Lower lobe of right lung (tissue), 2 donors: ENCODE data around the gene STK11IP. TPM values are rescaled to one million over a fixed set of nuclear protein-coding genes. Genes with fewer than 3 reads are reported as not detected.

ENCODE experiments used
- ATAC-seq, 2 donors: fragments of 200-7000 bp; cut with Tn5 transposase; one replicate each; pipeline ENCODE4 v1.9.1; 2020 to 2022; ENCODE audit warnings: mild to moderate bottlenecking in 2 of 2, moderate library complexity in 2 of 2
- DNase-seq: peaks from one replicate; pipeline ENCODE4 v3.0.0-alpha.2; 2020
- H3K27ac ChIP-seq: fragments of 200-600 bp; one replicate; pipeline ENCODE4 v1.8.0; 2022
- H3K27me3 ChIP-seq: fragments of 200-600 bp; one replicate; pipeline ENCODE4 v1.8.0; 2022; ENCODE audit warnings: low read depth
- H3K36me3 ChIP-seq: fragments of 200-600 bp; one replicate; pipeline ENCODE4 v1.8.0; 2022; ENCODE audit warnings: mild to moderate bottlenecking
- H3K4me1 ChIP-seq: fragments of 200-600 bp; one replicate; pipeline ENCODE4 v1.8.0; 2022
- H3K4me3 ChIP-seq: fragments of 200-600 bp; one replicate; pipeline ENCODE4 v1.8.0; 2022; ENCODE audit warnings: mild to moderate bottlenecking
- H3K9me3 ChIP-seq: fragments of 200-600 bp; one replicate; pipeline ENCODE4 v1.8.0; 2022
- CTCF ChIP-seq: fragments of 200-600 bp; IDR thresholded peaks from one replicate; pipeline ENCODE4 v1.8.0; 2022; ENCODE audit warnings: antibody characterized with exemption, mild to moderate bottlenecking
- intact Hi-C: fragments of 100-400 bp; cut with DNase I; formaldehyde crosslinking; loops from one replicate; pipeline ENCODE4 v1.11.0; 2022
- total RNA-seq: library from RNA; stranded (reverse); fragmentation: NEBNext Ultra II Directional; extraction: Animal tissue kit (Norgen Biotek cat#: 25700); gene quantifications from one replicate; pipeline ENCODE4 v1.2.1, GENCODE V29; 2021
- donor health status: DM: no; HTN: yes; CAD: no; lungs with severe emphysema.

Gene STK11IP
- total RNA-seq, 1 donor from 2014 or later = 31.8 TPM

- no peak for TF ChIP-seq CTCF
- DNase-seq (no peak), ATAC-seq (no peak)
- Histone ChIP-seq H3K27ac (no peak overlapping the region), H3K27me3 (no peaks in the 10 kb centered on the region), H3K4me3 (no peak overlapping the region), H3K9me3 (no peaks in the 10 kb centered on the region), H3K36me3 (peaks cover 71% of the 10 kb centered on the region), H3K4me1 (no peaks in the 10 kb centered on the region)
- intact Hi-C loops = no loop called here
These were observed 15.9 kb downstream of the STK11IP start for GRCh38 chr2:219613461-219614070.

DNA sequence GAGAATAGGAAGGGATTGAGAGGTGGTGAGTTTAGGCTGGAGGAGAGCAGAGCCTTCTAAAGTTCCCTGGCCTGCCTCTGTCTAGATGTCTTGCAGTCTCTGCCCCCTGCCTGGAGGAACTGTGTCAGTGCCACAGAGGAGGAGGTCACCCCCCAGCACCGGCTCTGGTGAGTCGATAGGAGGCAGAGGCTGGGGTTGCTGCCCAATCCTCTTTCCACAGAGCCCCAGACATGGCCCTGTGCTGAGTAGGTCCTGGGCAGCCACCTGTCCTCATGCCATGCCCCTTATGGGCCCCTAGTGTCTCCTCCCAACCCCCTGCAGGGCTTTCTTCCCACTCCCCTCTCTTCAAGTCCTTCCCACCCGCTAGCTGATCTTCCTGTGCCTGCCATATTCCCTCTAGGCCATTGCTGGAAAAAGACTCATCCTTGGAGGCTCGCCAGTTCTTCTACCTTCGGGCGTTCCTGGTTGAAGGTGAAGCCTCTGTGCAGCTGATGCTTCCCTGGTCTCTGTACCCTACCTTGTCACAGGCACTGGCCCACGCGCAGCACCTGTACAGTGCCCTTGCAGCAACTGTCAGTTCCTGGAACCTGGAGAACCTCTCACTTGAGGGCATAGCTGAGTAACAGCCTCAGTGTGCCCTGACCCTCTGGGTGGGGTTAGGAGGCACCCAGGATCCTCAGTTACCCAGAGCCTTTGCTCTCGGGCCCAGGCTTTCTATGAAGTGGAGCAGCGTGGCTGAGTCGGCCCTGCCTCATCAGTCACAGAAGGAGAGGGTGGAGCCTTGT is 16.6 kb downstream of the STK11IP start:
- peaks cover 64% of the 10 kb centered on the region for H3K36me3 ChIP-seq
- H3K4me1 ChIP-seq = no peaks in the 10 kb centered on the region
- TF ChIP-seq CTCF = no peak
- no peaks in the 10 kb centered on the region for H3K9me3 ChIP-seq
- ATAC-seq (no peak), DNase-seq (no peak)
- no peaks in the 10 kb centered on the region for H3K27me3 ChIP-seq
- H3K4me3 ChIP-seq = no peak overlapping the region
- no peak overlapping the region for H3K27ac ChIP-seq
- intact Hi-C loops = no loop called here

- H3K27me3 ChIP-seq = no peaks in the 10 kb centered on the region
- H3K4me1 ChIP-seq = no peaks in the 10 kb centered on the region
- ATAC-seq (no peak), DNase-seq (no peak)
- intact Hi-C loops = no loop called here
- no peak overlapping the region for H3K27ac ChIP-seq
- no peak for TF ChIP-seq CTCF
- no peak overlapping the region for H3K4me3 ChIP-seq
- H3K36me3 ChIP-seq = peaks cover 56% of the 10 kb centered on the region
- H3K9me3 ChIP-seq = no peaks in the 10 kb centered on the region
These were observed 17.4 kb downstream of the STK11IP start for GRCh38 chr2:219615036-219615435.

- no peak for DNase-seq
- no peaks in the 10 kb centered on the region for H3K4me1 ChIP-seq
- H3K36me3 ChIP-seq = peaks cover 48% of the 10 kb centered on the region
- H3K4me3 ChIP-seq = no peak overlapping the region
- H3K27me3 ChIP-seq = no peaks in the 10 kb centered on the region
- no peak for ATAC-seq
- intact Hi-C loops = no loop called here
- H3K27ac ChIP-seq = no peak overlapping the region
- H3K9me3 ChIP-seq = no peaks in the 10 kb centered on the region
- TF ChIP-seq CTCF = no peak
These were observed 18.2 kb downstream of the STK11IP start for GRCh38 chr2:219615894-219616293.

- no peaks in the 10 kb centered on the region for H3K4me1 ChIP-seq
- no peaks in the 10 kb centered on the region for H3K9me3 ChIP-seq
- DNase-seq = no peak
- peaks cover 41% of the 10 kb centered on the region for H3K36me3 ChIP-seq
- TF ChIP-seq CTCF = no peak
- no peak for ATAC-seq
- no peak overlapping the region for H3K27ac ChIP-seq
- intact Hi-C loops = no loop called here
- H3K4me3 ChIP-seq = no peak overlapping the region
- H3K27me3 ChIP-seq = no peaks in the 10 kb centered on the region
These were observed 18.9 kb downstream of the STK11IP start for GRCh38 chr2:219616550-219616949.
